Measurements from ENCODE around the gene CFTR.

DNA sequence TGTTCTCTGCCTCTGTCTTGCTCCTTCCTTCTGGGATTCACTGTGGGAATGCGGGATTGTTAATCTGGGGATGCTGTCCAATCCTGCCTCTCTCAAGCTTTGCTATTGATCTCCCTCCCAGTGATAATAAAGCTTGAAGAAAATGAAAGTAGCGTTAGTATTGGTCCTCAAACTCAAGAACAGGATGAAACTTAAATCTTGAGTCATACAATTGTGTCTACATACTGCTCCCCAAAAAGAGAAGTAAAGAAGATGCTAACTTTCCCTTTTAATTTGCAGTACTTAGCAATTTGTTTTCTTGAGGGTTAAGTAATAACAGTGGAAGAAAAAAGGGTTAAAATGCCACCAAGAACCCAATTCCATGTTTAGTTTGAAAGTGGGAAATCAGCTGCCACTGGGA is 13.6 kb downstream of the CFTR start:
- TF ChIP-seq, protein P1, sequence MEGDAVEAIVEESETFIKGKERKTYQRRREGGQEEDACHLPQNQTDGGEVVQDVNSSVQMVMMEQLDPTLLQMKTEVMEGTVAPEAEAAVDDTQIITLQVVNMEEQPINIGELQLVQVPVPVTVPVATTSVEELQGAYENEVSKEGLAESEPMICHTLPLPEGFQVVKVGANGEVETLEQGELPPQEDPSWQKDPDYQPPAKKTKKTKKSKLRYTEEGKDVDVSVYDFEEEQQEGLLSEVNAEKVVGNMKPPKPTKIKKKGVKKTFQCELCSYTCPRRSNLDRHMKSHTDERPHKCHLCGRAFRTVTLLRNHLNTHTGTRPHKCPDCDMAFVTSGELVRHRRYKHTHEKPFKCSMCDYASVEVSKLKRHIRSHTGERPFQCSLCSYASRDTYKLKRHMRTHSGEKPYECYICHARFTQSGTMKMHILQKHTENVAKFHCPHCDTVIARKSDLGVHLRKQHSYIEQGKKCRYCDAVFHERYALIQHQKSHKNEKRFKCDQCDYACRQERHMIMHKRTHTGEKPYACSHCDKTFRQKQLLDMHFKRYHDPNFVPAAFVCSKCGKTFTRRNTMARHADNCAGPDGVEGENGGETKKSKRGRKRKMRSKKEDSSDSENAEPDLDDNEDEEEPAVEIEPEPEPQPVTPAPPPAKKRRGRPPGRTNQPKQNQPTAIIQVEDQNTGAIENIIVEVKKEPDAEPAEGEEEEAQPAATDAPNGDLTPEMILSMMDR (IDR thresholded peaks at IDR 0.05) = no peak
- TF ChIP-seq POLR2A (IDR thresholded peaks at IDR 0.05) (no peak), POLR2AphosphoS5 (IDR thresholded peaks at IDR 0.05) (no peak), EP300 (IDR thresholded peaks at IDR 0.05; ENCODE audit: low read depth) (no peak)

Measured in transverse colon (tissue), 4 donors.